Measurements from ENCODE around the gene WFIKKN2. TPM values are rescaled to one million over a fixed set of nuclear protein-coding genes. Genes with fewer than 3 reads are reported as not detected.

WFIKKN2 gene
- total RNA-seq, 1 donor = under 0.01 TPM

DNA sequence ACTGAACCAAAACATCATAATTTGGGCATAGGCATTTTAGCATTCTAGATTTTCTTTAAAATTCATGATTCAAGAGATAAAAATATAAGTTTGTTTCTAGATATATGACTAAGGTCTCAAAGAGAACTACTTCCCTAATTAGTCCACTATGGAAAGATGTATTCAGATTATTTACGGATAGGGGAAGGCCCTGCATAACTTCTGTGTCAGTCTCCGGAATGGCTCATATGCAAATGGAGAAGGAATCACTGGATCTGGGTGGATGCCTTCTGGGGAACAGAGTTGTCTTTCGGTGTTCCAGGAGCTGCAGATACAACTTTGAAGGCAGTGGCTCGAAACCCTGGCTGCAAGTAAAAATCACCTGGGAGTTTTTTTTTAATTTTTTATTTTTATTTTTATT is 17.1 kb upstream of the WFIKKN2 start:
- no peak for TF ChIP-seq CTCF (IDR thresholded peaks at IDR 0.05; ENCODE audit: insufficient read depth, low read length)
- H3K4me3 ChIP-seq (ENCODE audit: low read depth, low read length) = no peak overlapping the region

GRCh38 chr17:50818921-50819657 is 16.3 kb upstream of the WFIKKN2 start:
- DNase-seq (ENCODE audit: low read depth) = no peak
- H3K4me3 ChIP-seq (ENCODE audit: low read depth, low read length) = no peak overlapping the region
- no peak for TF ChIP-seq CTCF (IDR thresholded peaks at IDR 0.05; ENCODE audit: insufficient read depth, low read length)

More for the DNA sequence above, 17.1 kb upstream of the WFIKKN2 start:
- no peak for DNase-seq (ENCODE audit: low read depth)

GRCh38 chr17:50820651-50821050 is 14.7 kb upstream of the WFIKKN2 start:
- H3K4me3 ChIP-seq (ENCODE audit: low read depth, low read length) = no peak overlapping the region
- no peak for TF ChIP-seq CTCF (IDR thresholded peaks at IDR 0.05; ENCODE audit: insufficient read depth, low read length)
- DNase-seq (ENCODE audit: low read depth) = no peak

GRCh38 chr17:50822550-50822949 is 12.8 kb upstream of the WFIKKN2 start:
- TF ChIP-seq CTCF (IDR thresholded peaks at IDR 0.05; ENCODE audit: insufficient read depth, low read length) = no peak
- H3K4me3 ChIP-seq (ENCODE audit: low read depth, low read length) = no peak overlapping the region
- no peak for DNase-seq (ENCODE audit: low read depth)

DNA sequence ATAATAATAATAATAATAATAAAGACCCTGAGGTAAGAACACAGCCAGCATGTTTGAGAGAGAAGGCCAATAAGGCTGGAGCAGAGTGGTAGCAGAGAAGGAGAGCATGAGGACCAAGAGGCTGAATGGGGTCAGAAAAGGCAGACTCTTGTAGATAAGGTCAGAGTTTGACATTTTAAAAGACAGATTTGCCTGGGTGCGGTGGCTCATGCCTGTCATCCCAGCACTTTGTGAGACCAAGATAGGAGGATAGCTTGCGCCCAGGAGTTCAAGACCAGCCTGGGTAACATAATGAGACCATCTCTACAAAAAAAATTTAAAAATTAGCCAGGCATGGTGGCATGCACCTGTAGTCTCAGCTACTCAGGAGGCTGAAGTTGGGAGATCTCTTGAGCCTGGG is 11.0 kb upstream of the WFIKKN2 start:
- no peak overlapping the region for H3K4me3 ChIP-seq (ENCODE audit: low read depth, low read length)
- DNase-seq (ENCODE audit: low read depth) = no peak
- TF ChIP-seq CTCF (IDR thresholded peaks at IDR 0.05; ENCODE audit: insufficient read depth, low read length) = no peak

DNA sequence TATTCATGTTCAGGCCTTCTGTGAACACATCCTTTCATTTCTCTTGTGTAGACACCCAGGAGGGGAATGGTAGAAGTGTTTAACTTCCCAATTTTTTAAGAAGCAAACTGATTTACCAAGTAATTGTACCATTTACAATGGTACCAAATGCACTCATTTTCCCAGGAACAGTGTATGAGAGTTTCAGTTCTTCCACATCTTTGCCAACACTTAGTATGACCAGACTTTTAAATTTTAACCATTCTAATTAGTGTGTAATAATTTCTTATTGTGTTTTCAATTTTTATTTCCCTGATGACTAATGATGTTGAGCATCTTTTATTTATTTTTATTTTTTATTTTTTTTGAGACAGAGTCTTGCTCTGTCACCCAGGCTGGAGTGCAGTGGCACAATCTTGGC is 10.2 kb upstream of the WFIKKN2 start:
- no peak for TF ChIP-seq CTCF (IDR thresholded peaks at IDR 0.05; ENCODE audit: insufficient read depth, low read length)
- DNase-seq (ENCODE audit: low read depth) = no peak
- no peak overlapping the region for H3K4me3 ChIP-seq (ENCODE audit: low read depth, low read length)

Data from fibroblast of the aortic adventitia (primary cell).